HepG2 (cell line): Measurements from ENCODE around the gene OGFOD3. TPM values are rescaled to one million over a fixed set of nuclear protein-coding genes. Genes with fewer than 3 reads are reported as not detected.
A peak's percentile ranks its signal among the peaks of the same experiment; 100 is the strongest.

Source experiments
- ATAD3A ChIP-seq: sonication (generic); formaldehyde crosslinking; IDR thresholded peaks from 2 replicates; pipeline ENCODE4 v1.4.0; 2020; ENCODE audit warnings: missing genetic modification reagents
- ATF4 ChIP-seq, 2 experiments: fragments of 450-650 bp in 1 of 2; sonication (generic) in 1 of 2; formaldehyde crosslinking; IDR thresholded peaks; 2 replicates each; pipeline versions ENCODE4 v1.5.0 to v1.8.0; 2020 to 2022; ENCODE audit warnings: mild to moderate bottlenecking in 1 of 2, missing genetic modification reagents in 1 of 2
- BCL6 ChIP-seq: IDR thresholded peaks from 2 replicates; pipeline ENCODE4 v1.6.1; 2016; ENCODE audit warnings: missing genetic modification reagents, missing compliant biosample characterization
- BHLHE40 ChIP-seq: IDR thresholded peaks from 2 replicates; pipeline ENCODE4 v1.6.1; 2011; ENCODE audit warnings: low read length, improper control_type of control experiment
- DNMT3B ChIP-seq: conservative IDR thresholded peaks from 2 replicates; pipeline ENCODE4 v1.6.1; 2016; ENCODE audit warnings: missing biosample characterization, control low read depth
- GATAD1 ChIP-seq: IDR thresholded peaks from 2 replicates; pipeline ENCODE4 v1.6.1; 2016; ENCODE audit warnings: missing genetic modification reagents, missing compliant biosample characterization
- GMEB2 ChIP-seq: IDR thresholded peaks from 2 replicates; pipeline ENCODE4 v1.6.1; 2016; ENCODE audit warnings: missing biosample characterization, missing genetic modification reagents, low read depth
- HNF1B ChIP-seq: sonication (generic); formaldehyde crosslinking; IDR thresholded peaks from 2 replicates; pipeline ENCODE4 v1.5.1; 2020; ENCODE audit warnings: mild to moderate bottlenecking, moderate library complexity, missing genetic modification reagents
- KDM5A ChIP-seq: fragments of 200-600 bp; sonication (generic); IDR thresholded peaks from 2 replicates; pipeline ENCODE4 v1.7.0; 2018; ENCODE audit warnings: antibody characterized with exemption, mild to moderate bottlenecking, low read length, borderline replicate concordance
- MAFF ChIP-seq: IDR thresholded peaks from 2 replicates; pipeline ENCODE4 v1.6.1; 2011; ENCODE audit warnings: low read depth, low read length, improper control_type of control experiment
- MEIS1 ChIP-seq: sonication (generic); formaldehyde crosslinking; IDR thresholded peaks from 2 replicates; pipeline ENCODE4 v1.9.0; 2021; ENCODE audit warnings: mild to moderate bottlenecking, missing genetic modification reagents, moderate library complexity, borderline replicate concordance
- MLXIP ChIP-seq: sonication (generic); formaldehyde crosslinking; IDR thresholded peaks from 2 replicates; pipeline ENCODE4 v1.9.0; 2021; ENCODE audit warnings: missing genetic modification reagents, borderline replicate concordance
- RXRA ChIP-seq: sonication (generic); formaldehyde crosslinking; IDR thresholded peaks from 2 replicates; pipeline ENCODE4 v1.5.1; 2020; ENCODE audit warnings: missing genetic modification reagents
- TCF12 ChIP-seq, 2 experiments: fragments of 450-650 bp in 1 of 2; sonication (generic) in 1 of 2; formaldehyde crosslinking in 1 of 2; IDR thresholded peaks; 2 replicates each; pipeline versions ENCODE4 v1.6.1 to v1.8.0; 2017 to 2022; ENCODE audit warnings: antibody characterized with exemption in 1 of 2, mild to moderate bottlenecking in 1 of 2, missing genetic modification reagents in 1 of 2, moderate library complexity in 1 of 2
- ZBTB21 ChIP-seq: sonication (generic); formaldehyde crosslinking; IDR thresholded peaks from 2 replicates; pipeline ENCODE4 v1.4.0; 2020; ENCODE audit warnings: missing genetic modification reagents
- ZBTB7B ChIP-seq: sonication (generic); formaldehyde crosslinking; IDR thresholded peaks from 2 replicates; pipeline ENCODE4 v1.4.0; 2020; ENCODE audit warnings: missing genetic modification reagents
- ZFP62 ChIP-seq: sonication (generic); formaldehyde crosslinking; IDR thresholded peaks from 2 replicates; pipeline ENCODE4 v1.4.0; 2020; ENCODE audit warnings: missing genetic modification reagents
- ZNF275 ChIP-seq: sonication (generic); formaldehyde crosslinking; IDR thresholded peaks from 2 replicates; pipeline ENCODE4 v1.8.0; 2022; ENCODE audit warnings: missing genetic modification reagents, mild to moderate bottlenecking, inconsistent platforms, borderline replicate concordance
- ZNF282 ChIP-seq: fragments of 450-650 bp; IDR thresholded peaks from 2 replicates; pipeline ENCODE4 v1.6.1; 2018; ENCODE audit not compliant: partially characterized antibody
- ZNF333 ChIP-seq: sonication (generic); formaldehyde crosslinking; IDR thresholded peaks from 2 replicates; pipeline ENCODE4 v1.4.0; 2020; ENCODE audit warnings: mild to moderate bottlenecking, missing genetic modification reagents, borderline replicate concordance
- ZNF564 ChIP-seq: sonication (generic); formaldehyde crosslinking; IDR thresholded peaks from 2 replicates; pipeline ENCODE4 v1.8.1; 2023; ENCODE audit warnings: mild to moderate bottlenecking, missing genetic modification reagents
- ZNF619 ChIP-seq: sonication (generic); formaldehyde crosslinking; IDR thresholded peaks from 2 replicates; pipeline ENCODE4 v1.4.0; 2020; ENCODE audit warnings: mild to moderate bottlenecking, missing genetic modification reagents
- polyA plus RNA-seq, 8 experiments: library from polyadenylated mRNA; depleted of rRNA in 3 of 8; stranded (reverse) in 7 of 8; unstranded in 1 of 8; fragments of >200 nt; fragmentation: Illumina TruSeq in 4 of 8; extraction: Trizol in 4 of 8; gene quantifications; 2 replicates each; pipeline versions ENCODE4 v1.2.1 to v1.2.3, GENCODE V29; 2011 to 2016; ENCODE audit warnings: low read depth in 4 of 8, missing spikeins in 1 of 8, mixed read lengths in 1 of 8; ENCODE audit not compliant: insufficient read depth in 1 of 8
- total RNA-seq, 5 experiments: library from RNA; depleted of rRNA; stranded (reverse); fragments of >200 nt; fragmentation: Illumina TruSeq; extraction: Trizol; gene quantifications; 2 replicates each; pipeline ENCODE4 v1.2.3, GENCODE V29; 2016; ENCODE audit warnings: low read depth in 1 of 5

OGFOD3 gene
- total and polyA plus RNA-seq, 2 of the 13 experiments (the other 11 are each of a cell fraction or from before 2014, with no cell fraction given), result 40.0 to 42.1 TPM

- TF ChIP-seq BCL6 (CRISPR knock-in tag) (no peak), ZNF275 (CRISPR knock-in tag) (no peak), GMEB2 (no peak), ZBTB21 (CRISPR knock-in tag) (no peak), RXRA (CRISPR knock-in tag) (0 out of 2 replicates have a peak, but pooled peaks have one; percentile 41), BHLHE40 (no peak), ATAD3A (CRISPR knock-in tag) (no peak), ZNF282 (no peak), ZBTB7B (CRISPR knock-in tag) (no peak), MAFF (no peak), ATF4 (CRISPR knock-in tag; IDR thresholded peaks at IDR 0.05) (no peak), HNF1B (CRISPR knock-in tag) (peak; percentile 52; the same call in 1 of the 2 replicates), ZNF564 (CRISPR knock-in tag) (no peak), ZNF619 (0 out of 2 replicates have a peak, but pooled peaks have one; percentile 15), ZNF333 (CRISPR knock-in tag) (peak; percentile 35; the same call in 1 of the 2 replicates), MEIS1 (no peak), KDM5A (no peak), MLXIP (CRISPR knock-in tag) (no peak), TCF12 (IDR thresholded peaks at IDR 0.05) (no peak), TCF12 (CRISPR knock-in tag; IDR thresholded peaks at IDR 0.05) (no peak), GATAD1 (CRISPR knock-in tag) (no peak), ZFP62 (CRISPR knock-in tag) (no peak), DNMT3B (CRISPR knock-in tag) (no peak)
Observed at GRCh38 chr17:82375359-82376041, 42.9 kb downstream of the OGFOD3 start (continued).
